Measurements from ENCODE around the gene USP17L18.
"Not testable (repeated sequence)": the region's sequence is repeated elsewhere in the genome, so short reads cannot be mapped to it uniquely, and the experiment has no call there.

DNA sequence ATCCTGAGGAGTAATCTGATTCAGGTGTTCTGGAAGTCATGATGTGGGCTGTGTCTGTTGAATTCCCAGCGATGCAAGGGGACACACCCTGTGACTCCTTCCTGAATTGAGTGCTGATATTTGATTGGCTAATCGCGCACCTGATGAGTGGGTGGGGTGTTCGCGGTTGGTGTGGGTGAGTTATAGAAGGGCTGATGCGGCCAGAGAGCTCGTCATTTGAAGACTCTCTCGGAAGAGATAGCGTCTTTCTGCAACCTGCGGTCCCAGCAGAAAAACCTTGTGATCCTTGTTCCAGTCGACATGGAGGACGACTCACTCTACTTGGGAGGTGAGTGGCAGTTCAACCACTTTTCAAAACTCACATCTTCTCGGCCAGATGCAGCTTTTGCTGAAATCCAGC lies 38.1 kb upstream of the USP17L18 start, which contains the start of gene USP17L10:
- TF ChIP-seq EZH2 (IDR thresholded peaks at IDR 0.05), result not testable (repeated sequence)
- TF ChIP-seq, protein P1, sequence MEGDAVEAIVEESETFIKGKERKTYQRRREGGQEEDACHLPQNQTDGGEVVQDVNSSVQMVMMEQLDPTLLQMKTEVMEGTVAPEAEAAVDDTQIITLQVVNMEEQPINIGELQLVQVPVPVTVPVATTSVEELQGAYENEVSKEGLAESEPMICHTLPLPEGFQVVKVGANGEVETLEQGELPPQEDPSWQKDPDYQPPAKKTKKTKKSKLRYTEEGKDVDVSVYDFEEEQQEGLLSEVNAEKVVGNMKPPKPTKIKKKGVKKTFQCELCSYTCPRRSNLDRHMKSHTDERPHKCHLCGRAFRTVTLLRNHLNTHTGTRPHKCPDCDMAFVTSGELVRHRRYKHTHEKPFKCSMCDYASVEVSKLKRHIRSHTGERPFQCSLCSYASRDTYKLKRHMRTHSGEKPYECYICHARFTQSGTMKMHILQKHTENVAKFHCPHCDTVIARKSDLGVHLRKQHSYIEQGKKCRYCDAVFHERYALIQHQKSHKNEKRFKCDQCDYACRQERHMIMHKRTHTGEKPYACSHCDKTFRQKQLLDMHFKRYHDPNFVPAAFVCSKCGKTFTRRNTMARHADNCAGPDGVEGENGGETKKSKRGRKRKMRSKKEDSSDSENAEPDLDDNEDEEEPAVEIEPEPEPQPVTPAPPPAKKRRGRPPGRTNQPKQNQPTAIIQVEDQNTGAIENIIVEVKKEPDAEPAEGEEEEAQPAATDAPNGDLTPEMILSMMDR (IDR thresholded peaks at IDR 0.05), result not testable (repeated sequence)

Measured in neural progenitor cell (in vitro differentiated cells).